CD4-positive, alpha-beta T cell treated with Interleukin-6 for 4 hours (primary cell): ENCODE results near the gene RHOT2.
"Not testable (repeated sequence)": the region's sequence is repeated elsewhere in the genome, so short reads cannot be mapped to it uniquely, and the experiment has no call there.

Source experiments
- DNase-seq: peaks from one replicate; pipeline ENCODE4 v3.0.0-alpha.2; 2020; ENCODE audit warnings: mixed read lengths

The RHOT2 gene

GRCh38 chr16:682493-683395, 14.8 kb downstream of the RHOT2 start:
- no peak for DNase-seq

GRCh38 chr16:683396-684070, 15.6 kb downstream of the RHOT2 start:
- no peak for DNase-seq

- peak; percentile 98 for DNase-seq
Measured at GRCh38 chr16:684071-684794, 16.3 kb downstream of the RHOT2 start, which contains the start of gene JMJD8. Gene JMJD8, minus strand, starts transcription at chr16:684334. Its CDS starts 15 bp downstream, at chr16:684319.

- DNase-seq, result no peak
Measured at GRCh38 chr16:684961-685696, 17.2 kb downstream of the RHOT2 start.

- DNase-seq, result no peak
Measured at GRCh38 chr16:685967-686366, 18.0 kb downstream of the RHOT2 start.

- DNase-seq, result no peak
Measured at GRCh38 chr16:686459-687260, 18.7 kb downstream of the RHOT2 start.

GRCh38 chr16:687499-687898, 19.6 kb downstream of the RHOT2 start:
- no peak for DNase-seq

- no peak for DNase-seq
Measured at GRCh38 chr16:689175-689897, 21.4 kb downstream of the RHOT2 start.

GRCh38 chr16:691242-691641, 23.3 kb downstream of the RHOT2 start:
- DNase-seq, result not testable (repeated sequence)

- no peak for DNase-seq
Measured at GRCh38 chr16:692356-693108, 24.6 kb downstream of the RHOT2 start.

- DNase-seq, result no peak
Measured at GRCh38 chr16:693364-693763, 25.4 kb downstream of the RHOT2 start.

- DNase-seq, result no peak
Measured at GRCh38 chr16:693766-694165, 25.8 kb downstream of the RHOT2 start.

GRCh38 chr16:694187-694862, 26.4 kb downstream of the RHOT2 start:
- peak; percentile 28 for DNase-seq

GRCh38 chr16:694863-695354, 27.0 kb downstream of the RHOT2 start:
- DNase-seq, result no peak

GRCh38 chr16:695355-696089, 27.6 kb downstream of the RHOT2 start:
- peak; percentile 81 for DNase-seq

- no peak for DNase-seq
Measured at GRCh38 chr16:698911-699671, 31.2 kb downstream of the RHOT2 start.

GRCh38 chr16:700684-701584, 33.0 kb downstream of the RHOT2 start:
- peak; percentile 56 for DNase-seq
